Adrenal gland (tissue), 5 donors: ENCODE data around the gene ZBTB7B.

Experiments
- CTCF ChIP-seq, 6 experiments: fragments of 450-650 bp in 4 of 6; fragments of 200-600 bp in 2 of 6; sonication (generic) in 1 of 6; IDR thresholded peaks; 1 replicate in 5 of 6; 2 replicates in 1 of 6; pipeline versions ENCODE4 v1.5.1 to v1.8.0; 2016 to 2021; ENCODE audit warnings: antibody characterized with exemption in 6 of 6, mild to moderate bottlenecking in 2 of 6, moderate library complexity in 1 of 6
- POLR2A ChIP-seq, 2 donors: fragments of 450-650 bp; IDR thresholded peaks; one replicate each; pipeline ENCODE4 v1.6.1; 2017; ENCODE audit warnings: antibody characterized with exemption in 2 of 2, mild to moderate bottlenecking in 2 of 2, moderate library complexity in 1 of 2
- donor health status: DM: no; HTN: no; CAD: no.

GRCh38 chr1:155039308-155039669 is 36.7 kb downstream of the ZBTB7B start:
- TF ChIP-seq CTCF (IDR thresholded peaks at IDR 0.05) = no peak
- no peak for TF ChIP-seq POLR2A (IDR thresholded peaks at IDR 0.05)
